ENCODE results near the gene SLC16A8.

SLC16A8 gene

DNA sequence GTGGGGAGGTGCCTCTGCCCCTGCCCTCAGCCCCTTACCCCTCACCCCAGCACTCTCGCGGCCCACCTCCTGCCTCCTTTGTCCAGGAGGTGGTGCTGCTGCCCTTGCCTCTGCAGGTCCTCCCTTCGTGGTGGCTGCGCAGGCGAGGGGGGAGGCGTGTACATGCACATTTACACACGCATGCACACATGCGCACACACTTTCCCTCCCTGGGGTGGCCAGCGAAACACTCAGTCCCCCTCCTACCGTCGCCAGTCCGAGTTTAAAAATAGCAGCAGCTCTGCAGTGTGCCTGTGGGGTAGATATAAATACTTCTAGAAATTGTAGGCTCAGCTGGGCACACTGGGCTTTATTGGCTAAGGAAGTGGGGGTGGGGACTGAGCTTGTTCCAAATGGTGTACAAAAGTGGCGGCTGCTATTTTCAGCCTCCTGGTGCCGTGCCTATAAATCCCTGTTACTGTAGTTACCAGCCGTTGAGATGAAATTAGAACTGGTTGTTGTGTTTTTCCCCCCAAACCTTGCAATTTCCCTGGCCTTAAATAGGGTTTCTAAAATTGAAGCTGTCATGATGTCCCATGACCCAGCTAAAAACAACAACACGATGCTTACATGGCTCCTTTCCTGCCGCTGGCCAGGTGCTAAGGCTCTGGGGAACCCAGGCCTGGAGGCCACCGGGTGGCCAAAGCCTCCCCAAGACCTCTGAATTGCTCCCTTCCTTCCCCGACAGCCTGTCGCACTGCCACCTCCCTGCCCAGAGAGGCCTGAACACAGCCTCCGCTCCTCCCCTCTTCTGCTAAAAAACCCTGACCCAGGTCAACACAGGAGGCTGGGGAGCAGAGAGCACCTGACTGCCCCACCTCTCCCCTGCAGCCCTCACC lies 14.4 kb downstream of the SLC16A8 start:
- peak; percentile 44; the same call in 1 of the 3 replicates for ATAC-seq
- TF ChIP-seq ZNF565 (CRISPR knock-in tag; conservative IDR thresholded peaks at IDR 0.05; ENCODE audit: low read depth): no peak
- no peak for TF ChIP-seq GLIS3 (CRISPR knock-in tag; IDR thresholded peaks at IDR 0.05)
- TF ChIP-seq ZFP30 (CRISPR knock-in tag; IDR thresholded peaks at IDR 0.05): no peak
- TF ChIP-seq BACH2 (CRISPR knock-in tag; IDR thresholded peaks at IDR 0.05; ENCODE audit: borderline replicate concordance): no peak
- no peak for TF ChIP-seq ZNF8 (CRISPR knock-in tag; IDR thresholded peaks at IDR 0.05)
- no peak for TF ChIP-seq ISL1 (CRISPR knock-in tag; IDR thresholded peaks at IDR 0.05)
- no peak for TF ChIP-seq CSRNP3 (CRISPR knock-in tag; IDR thresholded peaks at IDR 0.05)
- TF ChIP-seq CSDC2 (CRISPR knock-in tag; IDR thresholded peaks at IDR 0.05): no peak
- TF ChIP-seq, protein P1, sequence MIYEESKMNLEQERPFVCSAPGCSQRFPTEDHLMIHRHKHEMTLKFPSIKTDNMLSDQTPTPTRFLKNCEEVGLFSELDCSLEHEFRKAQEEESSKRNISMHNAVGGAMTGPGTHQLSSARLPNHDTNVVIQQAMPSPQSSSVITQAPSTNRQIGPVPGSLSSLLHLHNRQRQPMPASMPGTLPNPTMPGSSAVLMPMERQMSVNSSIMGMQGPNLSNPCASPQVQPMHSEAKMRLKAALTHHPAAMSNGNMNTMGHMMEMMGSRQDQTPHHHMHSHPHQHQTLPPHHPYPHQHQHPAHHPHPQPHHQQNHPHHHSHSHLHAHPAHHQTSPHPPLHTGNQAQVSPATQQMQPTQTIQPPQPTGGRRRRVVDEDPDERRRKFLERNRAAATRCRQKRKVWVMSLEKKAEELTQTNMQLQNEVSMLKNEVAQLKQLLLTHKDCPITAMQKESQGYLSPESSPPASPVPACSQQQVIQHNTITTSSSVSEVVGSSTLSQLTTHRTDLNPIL (CRISPR knock-in tag; IDR thresholded peaks at IDR 0.05; ENCODE audit: low read depth): no peak
- TF ChIP-seq TSHZ2 (CRISPR knock-in tag; IDR thresholded peaks at IDR 0.05): no peak
- no peak for TF ChIP-seq ARNTL (CRISPR knock-in tag; IDR thresholded peaks at IDR 0.05; ENCODE audit: borderline replicate concordance, low read depth)

DNA sequence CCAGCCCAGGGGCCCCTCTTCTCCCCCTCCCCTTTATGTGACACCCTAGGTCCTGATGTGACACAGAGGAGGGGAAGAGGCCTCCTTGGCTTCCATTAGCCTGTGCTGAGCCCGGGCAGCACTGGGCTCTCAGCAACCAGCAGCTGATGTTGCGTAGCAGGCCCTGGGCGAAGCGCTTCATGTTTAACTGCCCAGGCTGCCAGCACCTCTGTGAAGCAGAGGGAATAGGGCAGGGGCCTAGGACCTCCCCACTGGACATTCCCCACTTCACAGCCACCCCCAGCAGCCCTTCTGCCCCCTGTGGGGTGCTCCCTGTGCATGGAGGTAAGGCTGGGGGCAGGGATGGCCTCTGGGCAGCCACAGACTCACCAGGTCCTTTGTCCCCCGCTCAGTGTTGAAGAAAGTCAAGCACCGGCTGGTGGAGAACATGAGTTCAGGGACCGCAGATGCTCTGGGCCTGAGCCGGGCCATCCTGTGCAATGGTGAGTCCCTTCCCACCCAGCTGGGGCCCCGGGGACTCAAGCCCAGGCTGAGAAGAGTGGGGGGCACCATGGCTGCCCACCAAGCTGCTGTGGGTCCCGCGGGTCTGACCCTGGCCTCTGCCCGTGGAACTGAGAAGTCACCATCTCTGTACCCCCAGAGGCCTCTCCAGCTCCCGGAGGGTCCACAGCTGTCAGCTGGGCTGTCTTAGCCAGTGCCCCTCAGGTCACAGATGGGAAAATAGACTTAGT lies 15.2 kb downstream of the SLC16A8 start:
- ATAC-seq: no peak
- TF ChIP-seq CSRNP3 (CRISPR knock-in tag; IDR thresholded peaks at IDR 0.05) (no peak), ARNTL (CRISPR knock-in tag; IDR thresholded peaks at IDR 0.05; ENCODE audit: borderline replicate concordance, low read depth) (no peak), OSR1 (CRISPR knock-in tag; IDR thresholded peaks at IDR 0.05) (no peak), RARB (CRISPR knock-in tag; IDR thresholded peaks at IDR 0.05) (no peak)
- TF ChIP-seq, protein P1 (CRISPR knock-in tag; IDR thresholded peaks at IDR 0.05; ENCODE audit: low read depth): no peak

DNA sequence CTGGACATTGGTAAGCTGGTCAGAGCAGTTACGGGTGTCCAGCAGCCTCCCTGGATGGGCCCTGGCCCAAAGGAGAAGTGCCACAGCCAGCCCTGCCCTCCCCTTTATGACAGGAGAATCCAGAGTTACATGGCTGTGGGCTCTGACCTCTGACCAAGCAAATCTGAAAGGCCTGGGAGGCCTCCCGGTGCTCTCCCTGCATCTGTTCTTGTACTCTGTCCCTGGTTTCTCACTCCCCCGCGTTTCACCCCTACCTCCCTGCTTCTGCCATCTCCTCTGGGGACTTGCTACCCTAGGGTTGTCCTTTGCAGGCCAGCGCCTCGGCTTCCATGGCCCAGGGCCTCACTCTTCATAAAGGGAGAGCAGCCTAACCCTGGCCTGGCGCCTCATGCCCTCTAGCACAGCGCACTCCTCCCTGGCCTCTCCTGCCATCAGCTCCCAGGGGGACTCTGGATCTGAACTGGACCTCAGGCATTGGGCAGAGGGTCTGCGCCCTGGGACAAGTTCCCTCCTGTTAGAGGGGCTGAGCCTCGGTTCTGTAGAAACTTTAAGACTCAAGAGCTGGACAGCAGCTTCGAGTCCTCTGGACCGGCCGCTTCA lies 16.1 kb downstream of the SLC16A8 start:
- ATAC-seq: no peak
- TF ChIP-seq ZNF565 (CRISPR knock-in tag; conservative IDR thresholded peaks at IDR 0.05; ENCODE audit: low read depth) (no peak), PATZ1 (CRISPR knock-in tag; IDR thresholded peaks at IDR 0.05; ENCODE audit: borderline replicate concordance) (no peak), TOX (CRISPR knock-in tag; IDR thresholded peaks at IDR 0.05; ENCODE audit: borderline replicate concordance) (no peak), TSHZ2 (CRISPR knock-in tag; IDR thresholded peaks at IDR 0.05) (no peak), TCF4 (CRISPR knock-in tag; IDR thresholded peaks at IDR 0.05; ENCODE audit: borderline replicate concordance) (no peak), ISL1 (CRISPR knock-in tag; IDR thresholded peaks at IDR 0.05) (no peak), ZC3H10 (CRISPR knock-in tag; IDR thresholded peaks at IDR 0.05) (no peak), ARNTL (CRISPR knock-in tag; IDR thresholded peaks at IDR 0.05; ENCODE audit: borderline replicate concordance, low read depth) (no peak)
- TF ChIP-seq, protein P2, sequence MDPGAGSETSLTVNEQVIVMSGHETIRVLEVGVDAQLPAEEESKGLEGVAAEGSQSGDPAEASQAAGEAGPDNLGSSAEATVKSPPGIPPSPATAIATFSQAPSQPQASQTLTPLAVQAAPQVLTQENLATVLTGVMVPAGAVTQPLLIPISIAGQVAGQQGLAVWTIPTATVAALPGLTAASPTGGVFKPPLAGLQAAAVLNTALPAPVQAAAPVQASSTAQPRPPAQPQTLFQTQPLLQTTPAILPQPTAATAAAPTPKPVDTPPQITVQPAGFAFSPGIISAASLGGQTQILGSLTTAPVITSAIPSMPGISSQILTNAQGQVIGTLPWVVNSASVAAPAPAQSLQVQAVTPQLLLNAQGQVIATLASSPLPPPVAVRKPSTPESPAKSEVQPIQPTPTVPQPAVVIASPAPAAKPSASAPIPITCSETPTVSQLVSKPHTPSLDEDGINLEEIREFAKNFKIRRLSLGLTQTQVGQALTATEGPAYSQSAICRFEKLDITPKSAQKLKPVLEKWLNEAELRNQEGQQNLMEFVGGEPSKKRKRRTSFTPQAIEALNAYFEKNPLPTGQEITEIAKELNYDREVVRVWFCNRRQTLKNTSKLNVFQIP (CRISPR knock-in tag; IDR thresholded peaks at IDR 0.05; ENCODE audit: borderline replicate concordance, low read depth): no peak
